DND-41 (cell line): ENCODE measurements around the gene EEIG1.

Experiments
- CTCF ChIP-seq: IDR thresholded peaks from 2 replicates; pipeline ENCODE4 v1.5.1; 2012; ENCODE audit warnings: borderline replicate concordance, low read length, moderate library complexity, mild to moderate bottlenecking; ENCODE audit not compliant: poor library complexity, severe bottlenecking; ENCODE audit errors: extremely low read depth
- EZH2 ChIP-seq: IDR thresholded peaks from 3 replicates; pipeline ENCODE4 v1.6.1; 2012; ENCODE audit warnings: borderline replicate concordance, low read depth, mild to moderate bottlenecking, moderate library complexity, low read length, inconsistent platforms; ENCODE audit not compliant: severe bottlenecking

GRCh38 chr9:128001779-128002298 lies 21.1 kb upstream of the EEIG1 start:
- TF ChIP-seq CTCF (no peak), EZH2 (no peak)
